Natural killer cell treated with Interleukin-12 subunit alpha and Interleukin-12 subunit beta and Interleukin-15 and Interleukin-18, amount 100 ng/mL, for 72 hours (primary cell): ENCODE data around the gene ARL4A. TPM values are rescaled to one million over a fixed set of nuclear protein-coding genes. Genes with fewer than 3 reads are reported as not detected.

Experiments
- ATAC-seq, 2 donors: fragments of 150-1000 bp; cut with Tn5 transposase in 1 of 2; sonication (Bioruptor Pico), chemical (Tn5 transposase) in 1 of 2; 2 replicates each; pipeline ENCODE4 v1.10.0; 2021
- DNase-seq: peaks from one replicate; pipeline ENCODE4 v3.0.0; 2022; ENCODE audit warnings: low spot score
- H3K27ac Mint-ChIP-seq, 2 donors: 1 replicate in 1 of 2; 2 replicates in 1 of 2; pipeline ENCODE4 v1.8.0; 2022; ENCODE audit warnings: mixed read lengths in 2 of 2, mild to moderate bottlenecking in 1 of 2, moderate library complexity in 1 of 2
- H3K27me3 Mint-ChIP-seq, 2 donors: 1 replicate in 1 of 2; 2 replicates in 1 of 2; pipeline ENCODE4 v1.8.0; 2022; ENCODE audit warnings: mixed read lengths in 2 of 2
- H3K36me3 Mint-ChIP-seq: one replicate; pipeline ENCODE4 v1.8.0; 2022; ENCODE audit warnings: mixed read lengths
- H3K4me1 Mint-ChIP-seq, 2 donors: 1 replicate in 1 of 2; 2 replicates in 1 of 2; pipeline ENCODE4 v1.8.0; 2022; ENCODE audit warnings: low read depth in 2 of 2, mixed read lengths in 2 of 2, mild to moderate bottlenecking in 1 of 2
- H3K4me3 Mint-ChIP-seq: one replicate; pipeline ENCODE4 v1.8.0; 2022; ENCODE audit warnings: mixed read lengths
- H3K9me3 Mint-ChIP-seq: 2 replicates; pipeline ENCODE4 v1.8.0; 2022; ENCODE audit warnings: mixed read lengths
- total RNA-seq, 2 donors: library from RNA; stranded (reverse); gene quantifications; one replicate each; pipeline ENCODE4 v1.2.3, GENCODE V29; 2022

ARL4A gene
- total RNA-seq, 2 donors from 2014 or later: 9.4 to 16.3 TPM

DNA sequence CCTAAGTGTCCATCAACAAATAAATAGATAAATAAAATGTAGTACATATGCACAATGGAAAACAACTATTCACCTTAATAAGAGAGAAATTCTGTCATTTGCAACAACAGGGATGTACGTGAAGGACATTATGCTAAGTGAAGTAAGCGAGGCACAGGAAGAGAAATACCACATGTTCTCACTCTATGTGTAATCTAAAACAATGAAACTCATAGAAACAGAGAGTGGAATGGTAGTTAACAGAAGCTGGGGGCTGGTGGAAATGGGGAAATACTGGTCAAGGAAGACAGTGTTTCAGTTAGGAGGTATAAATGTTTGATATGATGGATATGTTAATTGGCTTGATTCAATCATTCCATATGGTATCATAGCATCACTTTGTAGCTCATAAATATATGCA lies 43.1 kb downstream of the ARL4A start:
- Mint-ChIP-seq H3K36me3 (no peaks in the 10 kb centered on the region), H3K4me1 (peaks cover 10 to 14% of the 10 kb centered on the region in 2 donors), H3K9me3 (no peaks in the 10 kb centered on the region), H3K4me3 (peak overlapping the region; percentile 40), H3K27ac (peak overlapping the region in 1 of 2 donors; percentile 30), H3K27me3 (no peaks in the 10 kb centered on the region)
- DNase-seq (no peak), ATAC-seq (peak in 1 of 2 donors; percentile 56)

DNA sequence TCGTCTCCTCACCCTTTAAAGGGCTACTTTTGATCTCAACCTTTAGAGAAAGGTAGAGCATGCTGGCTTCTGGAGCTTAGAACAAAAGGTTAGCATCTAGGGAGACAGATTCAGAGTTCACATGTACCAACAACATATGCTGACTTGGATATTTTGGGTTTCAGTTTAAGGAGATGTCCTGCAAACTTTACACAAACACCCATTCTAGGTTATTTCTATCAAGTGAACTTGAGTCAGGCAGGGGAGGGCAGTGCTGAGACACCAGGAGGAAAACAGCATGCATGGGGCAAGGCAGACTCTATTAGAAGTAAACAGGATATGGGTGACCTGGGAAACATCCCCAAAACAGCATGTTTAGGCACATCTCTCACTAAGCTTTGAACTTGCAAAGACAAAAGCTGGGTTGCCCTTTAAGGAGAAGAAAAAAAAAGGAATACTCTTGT lies 43.8 kb downstream of the ARL4A start:
- Mint-ChIP-seq H3K36me3 (no peaks in the 10 kb centered on the region), H3K27me3 (no peaks in the 10 kb centered on the region), H3K27ac (peak overlapping the region in 1 of 2 donors; percentile 40), H3K4me1 (peaks cover 10 to 14% of the 10 kb centered on the region in 2 donors), H3K9me3 (no peaks in the 10 kb centered on the region), H3K4me3 (peak overlapping the region; percentile 12)
- DNase-seq: no peak
- no peak for ATAC-seq

DNA sequence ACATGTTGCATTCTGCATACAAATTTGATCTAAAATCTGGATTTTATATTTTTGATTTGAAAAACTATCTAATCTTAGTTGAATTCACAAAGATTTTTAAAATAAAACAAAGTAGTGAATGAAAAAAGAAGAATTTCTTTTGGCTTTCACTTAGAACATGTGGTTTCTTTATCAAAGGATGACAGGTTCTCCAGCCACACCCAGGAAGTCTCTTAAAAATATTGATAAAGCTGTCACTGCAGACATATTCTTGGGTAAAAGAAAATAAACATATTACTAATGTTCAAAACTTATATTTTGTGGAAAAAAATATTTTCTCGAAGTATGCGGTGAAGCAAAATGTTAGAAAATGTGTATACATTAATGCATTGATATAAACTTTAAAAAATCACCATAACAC lies 44.3 kb downstream of the ARL4A start:
- no peak for DNase-seq
- Mint-ChIP-seq H3K4me1 (peaks cover 10 to 14% of the 10 kb centered on the region in 2 donors), H3K9me3 (no peaks in the 10 kb centered on the region), H3K27ac (no peak overlapping the region), H3K36me3 (no peaks in the 10 kb centered on the region), H3K4me3 (no peak overlapping the region), H3K27me3 (no peaks in the 10 kb centered on the region)
- ATAC-seq: no peak

DNA sequence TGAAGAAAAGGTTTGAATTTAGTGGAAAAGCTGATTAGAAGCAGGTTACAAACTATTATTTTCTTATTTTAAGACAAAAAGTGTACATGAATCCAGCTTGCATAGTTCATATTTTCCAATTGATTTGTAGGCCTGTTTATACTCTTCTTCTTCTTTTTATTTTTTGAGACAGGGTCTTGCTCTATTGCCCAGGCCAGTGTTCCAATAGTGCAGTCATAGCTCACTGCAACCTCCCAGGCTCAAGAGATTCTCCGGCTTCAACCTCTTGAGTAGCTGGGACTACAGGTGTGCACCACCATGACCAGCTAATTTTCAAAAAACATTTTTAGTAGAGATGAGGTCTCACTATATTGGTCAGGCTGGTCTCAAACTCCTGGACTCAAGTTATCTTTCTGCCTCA lies 45.0 kb downstream of the ARL4A start:
- ATAC-seq: no peak
- Mint-ChIP-seq H3K27me3 (no peaks in the 10 kb centered on the region), H3K9me3 (no peaks in the 10 kb centered on the region), H3K4me1 (peaks cover 10 to 14% of the 10 kb centered on the region in 2 donors), H3K4me3 (no peak overlapping the region), H3K27ac (no peak overlapping the region), H3K36me3 (no peaks in the 10 kb centered on the region)
- no peak for DNase-seq

DNA sequence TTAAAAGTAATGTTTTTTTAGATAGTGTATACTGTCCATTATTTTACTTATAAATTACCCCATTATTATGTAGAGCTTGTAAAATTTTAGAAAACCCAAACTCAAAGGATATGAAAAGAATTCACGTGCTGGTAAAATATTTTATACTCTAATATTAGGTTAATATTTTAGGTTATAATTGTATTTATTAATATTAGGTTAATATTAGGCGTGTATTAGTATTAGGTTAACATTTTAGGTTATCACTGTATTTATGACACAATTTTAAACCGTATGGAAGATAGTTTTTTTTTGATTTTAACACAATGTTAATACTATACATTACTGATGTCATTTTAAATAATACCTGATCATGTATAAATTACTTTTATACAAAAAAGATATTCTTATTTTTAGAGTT lies 48.5 kb downstream of the ARL4A start:
- Mint-ChIP-seq H3K9me3 (no peaks in the 10 kb centered on the region), H3K4me3 (no peak overlapping the region), H3K4me1 (peaks cover 4 to 6% of the 10 kb centered on the region in 2 donors), H3K27me3 (peaks cover 0 to 8% of the 10 kb centered on the region in 2 donors), H3K36me3 (no peaks in the 10 kb centered on the region), H3K27ac (no peak overlapping the region)
- ATAC-seq (no peak), DNase-seq (no peak)

DNA sequence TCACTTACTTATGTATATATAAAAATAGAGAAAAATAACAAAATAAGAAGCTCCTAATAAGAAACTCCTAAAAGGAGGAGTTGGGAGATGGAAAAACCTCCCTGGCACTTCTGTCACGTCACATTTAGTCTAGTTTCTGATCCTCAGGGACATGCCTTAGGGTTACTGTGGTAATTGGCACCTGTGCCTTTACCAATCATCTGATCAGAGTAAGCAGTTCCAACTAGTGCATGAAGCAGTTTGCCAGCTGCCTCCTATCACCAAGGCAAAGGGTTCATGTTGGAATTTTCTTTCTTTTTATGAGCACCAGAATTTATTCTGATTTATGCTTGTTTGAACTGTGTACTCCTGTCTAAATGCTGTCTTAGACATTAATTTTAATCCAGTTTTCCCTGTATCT lies 49.9 kb downstream of the ARL4A start:
- H3K9me3 Mint-ChIP-seq: no peaks in the 10 kb centered on the region
- no peak for ATAC-seq
- DNase-seq: no peak
- H3K4me1 Mint-ChIP-seq: no peaks in the 10 kb centered on the region
- peaks cover 0 to 8% of the 10 kb centered on the region in 2 donors for H3K27me3 Mint-ChIP-seq
- H3K36me3 Mint-ChIP-seq: no peaks in the 10 kb centered on the region
- no peak overlapping the region for H3K4me3 Mint-ChIP-seq
- no peak overlapping the region for H3K27ac Mint-ChIP-seq

DNA sequence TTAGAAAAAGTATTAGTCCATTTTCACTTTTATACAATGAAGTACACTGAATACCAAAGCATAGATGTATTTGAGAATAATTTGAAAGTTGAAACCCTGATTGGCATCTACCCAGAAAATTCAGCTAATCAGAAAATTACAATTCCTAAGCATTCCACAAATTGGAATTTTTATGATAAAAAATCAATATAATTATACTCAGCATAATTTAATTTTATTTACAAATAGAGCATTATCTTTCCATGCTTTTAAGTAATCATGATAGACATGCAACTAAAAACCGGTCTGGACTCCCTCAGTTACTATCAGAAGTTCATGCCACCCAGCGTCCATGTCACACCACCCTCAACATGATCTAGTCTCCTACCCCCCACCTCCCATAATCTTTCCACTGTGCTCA lies 50.4 kb downstream of the ARL4A start:
- DNase-seq: no peak
- Mint-ChIP-seq H3K27ac (no peak overlapping the region), H3K9me3 (no peaks in the 10 kb centered on the region), H3K36me3 (no peaks in the 10 kb centered on the region), H3K27me3 (peaks cover 0 to 8% of the 10 kb centered on the region in 2 donors), H3K4me3 (no peak overlapping the region), H3K4me1 (no peaks in the 10 kb centered on the region)
- ATAC-seq: no peak

DNA sequence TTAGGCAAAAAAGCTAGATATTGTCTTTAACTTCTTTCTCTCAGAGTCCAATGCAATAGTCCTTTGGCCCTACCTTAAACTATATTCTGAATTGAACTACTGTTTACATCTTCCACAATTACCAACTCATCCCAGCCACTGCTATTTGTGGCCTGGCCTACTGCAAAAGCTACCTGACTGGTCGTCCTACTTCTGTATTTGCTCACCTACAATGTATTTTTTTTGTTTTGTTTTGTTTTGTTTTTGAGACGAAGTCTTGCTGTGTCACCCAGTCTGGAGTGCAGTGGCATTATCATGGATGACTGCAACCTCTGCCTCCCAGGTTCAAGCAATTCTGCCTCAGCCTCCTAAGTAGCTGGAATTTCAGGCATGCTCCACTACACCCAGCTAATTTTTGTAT lies 51.2 kb downstream of the ARL4A start:
- ATAC-seq: no peak

More for the DNA sequence above, 51.2 kb downstream of the ARL4A start:
- Mint-ChIP-seq H3K27ac (no peak overlapping the region), H3K36me3 (no peaks in the 10 kb centered on the region), H3K27me3 (peaks cover 0 to 8% of the 10 kb centered on the region in 2 donors), H3K4me3 (no peak overlapping the region), H3K9me3 (no peaks in the 10 kb centered on the region), H3K4me1 (no peaks in the 10 kb centered on the region)
- DNase-seq: no peak

Other genes with a start within 250 kb of the ARL4A start
- not detected for gene SCIN, start 116.9 kb upstream of the ARL4A start, total RNA-seq